GM21786 (cell line): ENCODE results near the gene TRPM2.

Experiments
- ATAC-seq: cut with Tn5 transposase; IDR thresholded peaks from one replicate; pipeline ENCODE4 v1.9.1; 2021; ENCODE audit not compliant: unreplicated experiment

Gene TRPM2

DNA sequence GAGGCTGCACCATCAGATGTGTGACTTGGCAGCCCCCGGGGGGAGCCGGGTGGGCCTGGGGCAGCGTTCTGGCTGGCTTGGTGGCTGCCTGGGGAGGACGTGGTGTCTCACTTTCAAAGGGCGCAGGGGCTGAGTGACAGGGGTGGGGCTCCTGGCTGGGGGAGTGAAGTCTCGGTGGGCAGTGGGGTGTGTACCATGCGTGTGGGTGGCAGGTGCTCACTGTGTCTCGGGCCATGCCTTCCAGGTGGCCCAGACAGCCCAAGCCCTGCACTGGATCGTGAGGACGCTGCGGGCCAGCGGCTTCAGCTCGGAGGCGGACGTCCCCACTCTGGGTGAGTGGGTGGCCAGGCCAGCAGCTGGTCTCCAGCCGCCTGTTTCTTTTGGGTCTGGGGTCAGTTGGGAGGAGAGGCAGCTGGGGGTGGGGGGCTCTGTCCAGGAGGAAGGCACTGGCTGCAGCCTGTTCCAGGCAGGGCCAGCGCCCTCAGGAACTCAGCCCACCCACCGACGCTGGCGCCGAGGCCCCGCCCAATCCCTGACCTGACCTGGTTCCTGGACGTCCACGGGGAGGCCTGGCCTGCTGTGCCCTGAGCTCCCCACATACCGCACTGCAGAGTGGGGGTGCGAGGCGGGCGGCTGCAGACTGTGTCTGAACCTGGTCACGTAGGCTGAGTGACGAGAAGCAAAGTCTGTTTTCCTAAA lies 71.3 kb downstream of the TRPM2 start:
- ATAC-seq = no peak

DNA sequence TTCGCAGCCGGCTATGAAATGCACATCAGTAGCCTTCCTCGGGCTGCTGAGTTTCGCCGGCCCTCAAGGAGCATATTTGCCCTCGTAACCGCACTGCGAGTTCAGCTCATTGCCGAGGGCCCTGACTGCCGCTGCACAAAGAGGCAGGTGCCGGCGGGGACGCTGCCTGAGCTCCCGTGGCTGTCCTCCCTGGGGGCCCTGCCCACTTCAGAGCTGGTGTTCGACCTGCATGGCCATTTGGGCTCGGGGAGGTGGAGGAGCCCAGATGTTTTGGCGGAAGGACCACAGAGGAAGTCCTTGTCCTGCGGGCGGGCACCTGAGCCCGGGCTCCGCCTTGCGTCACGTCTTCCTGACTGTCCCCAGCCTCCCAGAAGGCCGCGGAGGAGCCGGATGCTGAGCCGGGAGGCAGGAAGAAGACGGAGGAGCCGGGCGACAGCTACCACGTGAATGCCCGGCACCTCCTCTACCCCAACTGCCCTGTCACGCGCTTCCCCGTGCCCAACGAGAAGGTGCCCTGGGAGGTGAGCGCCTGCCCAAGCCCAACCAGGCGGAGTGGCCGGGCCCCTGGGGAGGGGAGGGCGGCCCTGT lies 72.0 kb downstream of the TRPM2 start:
- ATAC-seq = no peak

DNA sequence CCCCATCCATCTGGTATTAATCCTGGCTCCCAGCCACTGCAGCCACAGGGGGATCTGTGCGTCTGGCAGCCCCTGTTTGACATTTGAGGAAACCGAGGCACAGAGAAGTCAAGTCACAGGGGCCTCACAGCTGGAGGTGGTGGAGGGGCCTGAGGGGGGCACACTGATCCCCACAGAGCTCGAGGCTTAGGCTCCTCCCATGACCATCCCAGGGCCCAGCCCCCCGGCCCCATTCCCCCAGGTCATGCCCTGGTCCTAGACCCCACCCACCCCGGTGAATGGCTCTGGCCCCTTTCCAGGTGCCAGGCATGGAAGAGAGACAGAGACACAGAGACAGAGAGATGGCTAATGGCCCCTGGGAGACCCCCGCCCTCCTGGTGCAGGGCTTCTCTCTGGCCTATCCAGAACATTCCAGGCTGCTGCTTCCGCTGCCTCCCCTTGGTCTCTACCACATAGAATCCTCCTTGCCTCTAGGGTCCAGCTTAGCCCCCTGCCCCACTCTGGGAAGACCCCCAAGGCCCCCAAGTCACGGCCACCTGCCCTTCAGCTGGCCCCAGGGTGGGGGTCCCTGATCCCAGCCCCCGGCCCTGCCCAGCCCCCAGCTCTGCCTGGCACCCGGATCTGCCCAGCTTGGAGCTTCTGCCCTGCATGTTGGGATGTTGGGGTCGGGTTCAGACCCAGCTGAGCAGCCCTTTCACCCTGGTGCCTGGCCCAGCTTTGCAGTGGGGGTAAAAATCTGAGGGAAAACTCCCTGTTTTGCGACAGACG lies 72.7 kb downstream of the TRPM2 start:
- no peak for ATAC-seq

DNA sequence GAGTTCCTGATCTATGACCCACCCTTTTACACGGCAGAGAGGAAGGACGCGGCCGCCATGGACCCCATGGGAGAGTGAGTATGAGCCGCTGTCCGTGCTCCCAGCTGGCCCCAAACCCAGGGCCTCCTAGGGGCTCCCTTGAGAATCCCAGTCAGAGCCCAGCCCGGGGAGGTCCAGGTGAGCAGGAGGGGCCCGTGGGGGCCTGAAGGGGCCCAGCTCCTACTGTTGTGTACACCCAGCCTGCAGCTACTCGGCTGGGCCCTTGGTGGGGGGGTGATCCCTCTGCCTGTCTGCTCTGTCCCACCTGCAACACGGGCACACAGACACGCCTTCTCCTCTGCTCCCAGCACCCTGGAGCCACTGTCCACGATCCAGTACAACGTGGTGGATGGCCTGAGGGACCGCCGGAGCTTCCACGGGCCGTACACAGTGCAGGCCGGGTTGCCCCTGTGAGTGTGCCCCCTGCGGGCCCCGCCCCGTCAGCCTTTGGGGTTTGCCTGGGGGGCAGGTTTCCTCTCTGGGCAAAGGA lies 73.3 kb downstream of the TRPM2 start:
- ATAC-seq = no peak

DNA sequence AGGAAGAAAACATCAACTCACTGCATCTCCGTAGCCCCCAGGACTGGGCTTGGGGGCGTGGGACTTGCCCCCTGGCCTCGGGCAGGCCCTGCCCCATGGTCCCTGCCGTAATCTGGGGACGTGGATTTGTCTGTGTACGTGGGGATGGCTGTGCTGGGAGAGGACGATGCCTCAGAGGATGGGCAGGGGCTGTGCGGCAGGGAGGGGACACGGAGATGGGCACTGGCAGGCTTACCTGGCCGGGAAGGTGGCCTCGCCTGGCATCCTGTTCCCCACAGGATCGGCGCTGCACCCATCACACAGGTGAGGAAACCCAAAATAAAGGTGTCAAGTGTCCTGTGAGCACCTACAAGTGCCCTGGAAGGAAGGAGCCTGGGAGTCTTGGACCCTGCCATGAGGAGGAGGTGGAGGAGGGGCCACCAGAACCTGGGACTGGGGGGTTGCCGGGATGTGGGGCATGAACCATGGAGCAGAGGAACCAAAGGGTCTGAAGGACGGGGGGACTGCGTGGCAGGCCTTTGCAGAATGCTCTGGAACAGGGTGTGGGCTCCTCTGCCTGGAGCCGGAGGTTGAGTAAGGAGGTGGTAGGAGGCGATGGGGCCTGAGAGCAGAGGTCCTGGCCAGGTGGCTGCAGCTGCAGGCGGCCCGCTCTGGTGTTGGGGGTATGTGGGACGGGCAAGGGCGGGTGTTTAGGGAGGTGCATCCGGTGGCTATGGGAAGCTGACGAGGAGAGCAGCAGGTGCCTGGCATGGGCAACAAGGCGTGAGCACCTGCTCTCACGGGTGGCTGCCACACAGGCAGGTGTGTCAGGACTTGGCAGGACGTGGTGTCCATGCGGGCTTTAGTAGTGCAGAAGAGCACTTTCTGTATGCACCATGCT lies 74.1 kb downstream of the TRPM2 start:
- ATAC-seq = no peak

- ATAC-seq = no peak
These were observed 75.0 kb downstream of the TRPM2 start for GRCh38 chr21:44428281-44428960.

- no peak for ATAC-seq
These were observed 76.5 kb downstream of the TRPM2 start for GRCh38 chr21:44429894-44430293.

GRCh38 chr21:44431300-44431699 lies 77.9 kb downstream of the TRPM2 start:
- ATAC-seq = no peak

DNA sequence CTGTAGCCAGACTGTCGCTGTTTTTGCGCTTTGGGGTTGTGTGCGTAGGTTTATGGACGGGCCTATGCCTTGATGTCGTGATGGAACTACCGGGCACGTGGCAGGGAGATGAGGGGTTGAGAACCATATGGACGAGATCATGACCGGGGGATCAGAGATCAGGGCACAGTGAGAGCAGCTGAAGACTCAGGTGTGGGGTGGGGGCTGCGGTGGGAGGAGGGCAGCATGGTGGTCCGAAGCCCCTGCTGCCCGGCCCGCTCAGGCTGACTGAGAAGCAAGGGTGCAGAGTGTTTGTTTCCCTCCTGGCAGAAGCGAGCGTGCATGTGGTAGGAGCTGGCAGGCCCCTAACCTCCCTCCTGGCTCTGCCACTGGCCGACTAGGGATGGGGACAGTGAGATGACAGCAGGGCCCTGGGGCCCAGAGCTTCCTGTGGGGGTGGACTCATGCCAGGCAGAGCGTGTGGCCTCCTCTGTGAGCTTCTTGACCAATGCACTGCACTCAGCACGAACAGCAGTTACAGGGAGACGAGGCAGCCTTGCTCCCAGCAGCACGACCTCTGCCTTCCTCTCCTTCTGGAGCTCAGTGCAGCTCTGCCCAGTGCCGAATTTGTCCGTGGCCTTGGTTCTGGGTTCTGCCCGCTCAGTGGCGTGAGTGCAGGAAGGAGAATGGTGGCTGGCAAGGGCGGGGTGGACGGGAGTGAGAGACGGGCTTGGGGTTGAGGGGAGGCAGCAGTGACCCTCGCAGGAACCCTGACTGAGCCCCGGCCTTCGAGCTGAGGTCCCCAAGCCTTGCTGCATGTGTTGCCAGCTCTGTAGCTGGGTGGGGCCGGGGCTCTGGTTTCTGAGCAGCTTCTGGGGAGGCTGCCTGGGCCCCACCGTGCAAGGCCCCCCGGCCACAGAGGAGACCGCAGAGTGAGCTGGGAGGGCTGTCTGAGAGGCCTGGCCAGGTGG lies 79.7 kb downstream of the TRPM2 start:
- no peak for ATAC-seq

- ATAC-seq = no peak
These were observed 80.6 kb downstream of the TRPM2 start for GRCh38 chr21:44433791-44434567.

DNA sequence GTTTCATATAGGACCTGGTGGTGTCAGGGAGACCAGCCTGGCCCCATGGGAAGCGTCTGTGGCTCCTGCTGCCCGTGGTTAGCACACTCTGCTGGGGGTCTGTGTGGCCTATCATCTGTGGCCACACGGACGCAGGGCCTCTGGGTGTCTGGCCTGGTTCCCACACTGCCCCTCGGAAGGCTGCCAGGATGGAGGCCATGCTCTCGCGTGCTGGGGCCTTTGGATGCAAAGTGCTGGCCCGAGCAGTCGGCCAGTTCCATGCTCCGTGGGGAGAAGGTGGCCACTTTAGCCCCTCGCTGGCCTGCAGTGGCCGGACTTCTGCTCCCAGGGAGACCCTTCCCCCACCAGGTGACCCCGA lies 81.1 kb downstream of the TRPM2 start:
- ATAC-seq = no peak

DNA sequence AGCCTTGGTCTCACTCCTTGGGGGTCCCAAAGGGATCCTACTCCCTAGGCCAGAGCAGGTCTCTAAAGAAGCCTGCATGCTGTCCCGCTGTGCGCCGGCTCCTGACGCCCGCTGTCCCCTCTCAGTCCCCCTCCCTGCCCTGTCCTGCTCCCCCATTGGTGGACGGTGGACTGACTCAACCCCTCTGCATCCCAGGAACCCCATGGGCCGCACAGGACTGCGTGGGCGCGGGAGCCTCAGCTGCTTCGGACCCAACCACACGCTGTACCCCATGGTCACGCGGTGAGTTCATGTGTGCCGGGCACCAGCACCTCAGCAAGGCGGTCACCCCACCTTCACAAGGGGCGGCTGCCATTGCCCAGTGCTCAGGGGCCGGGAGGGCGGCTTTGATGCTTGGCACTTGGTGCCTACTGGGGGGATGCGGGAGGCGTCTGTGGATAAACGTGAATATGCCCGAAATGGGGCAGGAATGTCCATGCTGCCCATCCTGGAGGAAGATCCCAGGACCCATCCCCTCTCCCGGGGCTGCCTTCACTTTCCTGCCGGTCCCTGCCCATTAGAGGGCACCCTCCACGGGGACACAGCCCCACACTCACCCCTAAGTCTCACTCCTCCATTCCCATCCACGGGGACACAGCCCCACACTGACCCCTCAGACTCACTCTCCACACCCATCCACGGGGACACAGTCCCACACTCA lies 81.7 kb downstream of the TRPM2 start:
- no peak for ATAC-seq

DNA sequence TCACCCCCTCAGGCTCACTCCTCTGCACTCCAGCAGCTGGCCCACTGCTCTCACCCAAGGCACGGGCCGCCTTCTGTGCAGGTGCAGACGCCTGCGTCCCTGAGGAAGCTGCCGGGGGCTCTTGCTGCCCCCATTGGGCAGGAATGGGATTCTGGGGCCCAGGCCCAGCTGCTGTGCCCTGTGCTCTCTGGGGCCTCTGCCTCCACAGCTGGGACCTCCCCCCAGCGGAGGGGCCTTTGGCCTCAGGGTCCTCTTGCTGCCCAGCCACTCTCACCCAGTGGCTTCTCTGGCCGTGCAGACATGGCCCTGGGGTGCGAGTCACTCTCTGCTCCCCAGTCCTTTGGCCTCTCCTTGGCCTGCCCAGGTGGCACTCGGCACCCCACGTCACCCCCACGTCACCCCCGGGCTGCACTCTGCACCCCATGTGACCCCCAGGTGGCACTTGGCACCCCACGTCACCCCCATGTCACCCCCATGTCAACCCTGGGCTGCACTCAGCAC lies 82.7 kb downstream of the TRPM2 start:
- ATAC-seq = no peak

GRCh38 chr21:44436958-44437357 lies 83.5 kb downstream of the TRPM2 start:
- ATAC-seq = no peak

GRCh38 chr21:44437371-44437695 lies 83.9 kb downstream of the TRPM2 start:
- ATAC-seq = no peak

DNA sequence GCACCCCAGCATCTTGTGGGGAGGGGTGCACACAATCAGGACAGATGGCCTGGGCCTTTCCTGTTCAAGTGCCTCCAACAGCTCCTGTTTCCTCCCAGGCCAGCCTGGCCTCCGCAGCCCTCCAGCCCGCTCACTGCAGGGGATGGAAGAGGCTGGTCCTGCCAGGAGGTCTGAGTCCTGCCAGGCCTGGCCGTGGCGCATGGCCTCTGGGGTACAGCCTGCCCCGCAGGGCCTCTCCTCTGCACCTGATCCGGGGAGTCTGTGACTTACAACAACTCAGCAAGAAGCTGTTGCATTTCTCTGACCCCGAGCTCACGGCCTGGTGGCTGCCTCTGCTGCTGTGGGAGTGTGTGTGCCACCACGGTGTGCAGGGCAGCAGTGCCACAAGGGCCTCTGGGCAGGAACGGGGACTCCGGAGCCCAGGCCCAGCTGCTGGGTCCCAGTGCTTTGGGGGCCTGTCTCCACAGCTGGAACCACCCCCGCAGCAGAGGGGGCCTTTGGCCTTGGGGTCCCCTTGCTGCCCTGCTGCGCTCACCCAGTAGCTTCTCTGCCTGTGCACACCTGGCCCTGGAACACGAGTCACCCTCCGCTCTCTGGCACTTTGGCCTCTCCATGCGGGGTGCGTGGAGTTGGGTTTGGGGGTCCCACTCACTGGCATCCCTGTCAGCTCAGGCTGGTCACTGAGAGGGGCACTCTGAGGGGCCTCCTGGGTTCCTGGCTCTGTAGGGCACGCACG lies 84.4 kb downstream of the TRPM2 start:
- ATAC-seq = no peak

DNA sequence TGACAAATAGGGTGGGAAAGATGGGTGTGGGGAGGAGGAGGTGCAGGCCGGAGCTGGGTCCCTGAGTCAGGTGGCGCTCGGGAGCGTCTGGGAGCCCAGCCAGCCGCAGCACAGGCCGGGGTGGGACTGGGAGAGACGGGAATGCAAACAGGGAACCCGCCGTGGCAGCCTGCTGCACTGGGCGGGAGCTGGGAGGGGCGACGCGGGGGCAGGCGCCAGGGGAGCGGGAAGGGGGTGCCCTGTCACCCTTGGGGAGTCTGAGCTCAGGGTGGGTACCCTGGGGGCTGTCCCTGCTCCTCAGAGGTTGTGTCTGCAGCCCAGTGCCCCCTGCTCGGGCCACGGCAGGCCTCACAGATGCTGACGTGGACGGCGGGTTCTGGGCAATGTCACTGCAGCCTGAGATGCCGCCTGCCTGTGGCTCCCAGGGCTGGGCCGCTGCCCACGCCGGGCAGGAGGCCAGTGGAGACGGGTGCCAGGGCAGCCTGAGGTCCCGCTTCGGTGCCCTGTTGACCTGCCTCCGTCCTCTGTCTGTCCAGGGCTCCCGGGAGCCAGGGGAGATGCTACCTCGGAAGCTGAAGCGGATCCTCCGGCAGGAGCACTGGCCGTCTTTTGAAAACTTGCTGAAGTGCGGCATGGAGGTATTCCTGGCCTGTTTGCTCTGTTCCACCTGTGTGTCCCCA lies 85.2 kb downstream of the TRPM2 start:
- ATAC-seq = no peak
